K562 (cell line): ENCODE data around the gene RUNX3. TPM values are rescaled to one million over a fixed set of nuclear protein-coding genes. Genes with fewer than 3 reads are reported as not detected.

Source experiments
- ATAC-seq: fragments of 200-7000 bp; cut with Tn5 transposase; 3 replicates; pipeline ENCODE4 v1.9.1; 2020; ENCODE audit warnings: moderate library complexity
- BruUV-seq: library from RNA; stranded (reverse); fragments of 400-500 nt; replicated peaks from 2 replicates; lab custom pipeline; 2021; lab: Mats Ljungman, UMichigan
- CTCF ChIA-PET: fragments of 300-600 bp; formaldehyde crosslinking; extraction: SDS; loops from one replicate; lab custom pipeline; 2021; ENCODE audit warnings: low intra/inter-chr PET ratio; lab: Yijun Ruan, JAX
- POLR2A ChIA-PET: fragments of 300-600, 350-650 bp; sonication (Branson Sonifier 250); formaldehyde crosslinking; extraction: SDS; loops from one replicate; lab custom pipeline; 2021; ENCODE audit warnings: antibody characterized with exemption, inconsistent platforms; lab: Yijun Ruan, JAX
- DNase-seq, 4 experiments: peaks; one replicate each; pipeline versions ENCODE4 v3.0.0 to v3.0.0-alpha.2; 2011 to 2018; ENCODE audit warnings: low spot score in 3 of 4, mixed read lengths in 3 of 4; ENCODE audit errors: extremely low read depth in 1 of 4
- FAIRE-seq: peaks from 2 replicates; lab custom pipeline; 2011; peaks lifted over from hg19 to GRCh38; lab: Jason Lieb, UNC
- H2AFZ ChIP-seq: 2 replicates; pipeline ENCODE4 v1.6.0; 2011; ENCODE audit warnings: low read depth, low read length, control low read depth, inconsistent platforms
- H3K27ac ChIP-seq: fragments of 200-600 bp; 3 replicates; pipeline ENCODE4 v1.8.0; 2011; ENCODE audit warnings: low read depth, mild to moderate bottlenecking, control low read depth, inconsistent platforms, low read length, moderate library complexity, mixed read lengths; ENCODE audit errors: extremely low read depth
- H3K27me3 ChIP-seq, 2 experiments: fragments of 300-600 bp in 1 of 2; 2 replicates in 1 of 2; 3 replicates in 1 of 2; pipeline versions ENCODE4 v1.6.0 to v1.8.0; 2011; ENCODE audit warnings: inconsistent platforms in 2 of 2, low read length in 2 of 2, mild to moderate bottlenecking in 1 of 2, mixed read lengths in 1 of 2, moderate library complexity in 1 of 2; ENCODE audit not compliant: control insufficient read depth in 2 of 2, insufficient read depth in 2 of 2
- H3K36me3 ChIP-seq: fragments of 300-600 bp; 3 replicates; pipeline ENCODE4 v1.8.0; 2011; ENCODE audit warnings: mild to moderate bottlenecking, low read length, inconsistent platforms; ENCODE audit not compliant: control insufficient read depth, insufficient read depth
- H3K4me1 ChIP-seq, 2 experiments: fragments of 200-600 bp in 1 of 2; replicated peaks in 1 of 2; 2 replicates in 1 of 2; 3 replicates in 1 of 2; pipeline versions ENCODE4 v1.5.1 to v1.8.0; 2011; ENCODE audit warnings: inconsistent platforms in 2 of 2, low read length in 2 of 2, mild to moderate bottlenecking in 1 of 2, mixed read lengths in 1 of 2, moderate library complexity in 1 of 2; ENCODE audit not compliant: control insufficient read depth in 2 of 2, insufficient read depth in 2 of 2
- H3K4me2 ChIP-seq: 2 replicates; pipeline ENCODE4 v1.6.1; 2011; ENCODE audit warnings: low read length, control low read depth, inconsistent platforms, mixed read lengths; ENCODE audit not compliant: insufficient read depth
- H3K4me3 ChIP-seq: fragments of 200-600 bp; sonication (generic), shearing (Covaris generic); 2 replicates; pipeline ENCODE4 v1.5.1; 2016; ENCODE audit warnings: control low read depth, inconsistent platforms
- H3K79me2 ChIP-seq: fragments of 200-600 bp; 3 replicates; pipeline ENCODE4 v1.8.0; 2011; ENCODE audit warnings: low read length, inconsistent platforms; ENCODE audit not compliant: control insufficient read depth, insufficient read depth
- H3K9ac ChIP-seq, 2 experiments: 2 replicates each; pipeline versions ENCODE4 v1.6.0 to v1.6.1; 2011; ENCODE audit warnings: low read depth in 2 of 2, low read length in 2 of 2, control low read depth in 1 of 2, inconsistent platforms in 1 of 2, mild to moderate bottlenecking in 1 of 2, mixed read lengths in 1 of 2; ENCODE audit not compliant: insufficient read depth in 1 of 2
- H3K9me1 ChIP-seq: one replicate; pipeline ENCODE4 v1.6.0; 2011; ENCODE audit warnings: inconsistent platforms, mild to moderate bottlenecking, low read length, moderate library complexity; ENCODE audit not compliant: control insufficient read depth, insufficient read depth
- H3K9me3 ChIP-seq: replicated peaks from 2 replicates; pipeline ENCODE4 v1.5.1; 2011; ENCODE audit warnings: low read depth, low read length, inconsistent platforms; ENCODE audit not compliant: control insufficient read depth, insufficient read depth
- H4K20me1 ChIP-seq: replicated peaks from 2 replicates; pipeline ENCODE4 v1.6.1; 2011; ENCODE audit warnings: low read length, inconsistent platforms, mixed read lengths; ENCODE audit not compliant: control insufficient read depth, insufficient read depth
- ETS1 ChIP-seq: conservative IDR thresholded peaks from 2 replicates; pipeline ENCODE4 v1.6.1; 2011; ENCODE audit warnings: low read depth, mild to moderate bottlenecking, low read length; ENCODE audit not compliant: control insufficient read depth
- HSF4 ChIP-seq: fragments of 250-450 bp; sonication (Bioruptor Pico); IDR thresholded peaks from 2 replicates; pipeline ENCODE4 v2.1.2; 2022; ENCODE audit warnings: mild to moderate bottlenecking, moderate library complexity, borderline replicate concordance
- KDM5B ChIP-seq: fragments of 200-600 bp; sonication (generic); IDR thresholded peaks from 2 replicates; pipeline ENCODE4 v1.6.1; 2012; ENCODE audit warnings: low read depth, mild to moderate bottlenecking, moderate library complexity, low read length, control low read depth, inconsistent platforms; ENCODE audit not compliant: insufficient replicate concordance
- KHSRP ChIP-seq: fragments of 450-650 bp; IDR thresholded peaks from 2 replicates; pipeline ENCODE4 v1.6.1; 2017
- NFIC ChIP-seq: fragments of 450-650 bp; IDR thresholded peaks from 2 replicates; pipeline ENCODE4 v1.6.1; 2017; ENCODE audit warnings: mild to moderate bottlenecking, inconsistent platforms
- TSC22D4 ChIP-seq: fragments of 450-650 bp; IDR thresholded peaks from 2 replicates; pipeline ENCODE4 v1.6.1; 2016; ENCODE audit warnings: missing genetic modification characterization, missing biosample characterization, control low read depth
- ZNF57 ChIP-seq: fragments of 450-650 bp; formaldehyde crosslinking; IDR thresholded peaks from 2 replicates; pipeline ENCODE4 v1.4.0; 2020; ENCODE audit warnings: mild to moderate bottlenecking, moderate library complexity
- ZNF740 ChIP-seq, 3 experiments: fragments of 200-800 bp in 1 of 3; sonication (Bioruptor generic) in 1 of 3; sonication (generic) in 1 of 3; formaldehyde crosslinking in 1 of 3; IDR thresholded peaks; 2 replicates each; pipeline versions ENCODE4 v1.6.1 to v1.8.0; 2016 to 2022; ENCODE audit warnings: mild to moderate bottlenecking in 2 of 3, missing compliant biosample characterization in 2 of 3, missing genetic modification characterization in 2 of 3, missing genetic modification reagents in 1 of 3
- WGBS: fragments of 100-300 bp; shearing (Covaris generic); methylation state at CpG from one replicate; pipeline ENCODE4 v1.1.6; 2016; ENCODE audit warnings: low coverage, mixed read lengths; ENCODE audit not compliant: insufficient coverage; ENCODE audit errors: missing lambda C conversion rate; 5-methylcytosine and 5-hydroxymethylcytosine counted together
- in situ Hi-C: fragments of 300-500 bp; cut with MboI; formaldehyde crosslinking; loops from 4 replicates; pipeline ENCODE4 v1.15.0; 2018; ENCODE audit warnings: inconsistent platforms, mixed read lengths
- intact Hi-C: fragments of 100-400 bp; cut with micrococcal nuclease; formaldehyde crosslinking; loops from 2 replicates; pipeline ENCODE4 v1.14.2; 2022
- polyA plus RNA-seq, 8 experiments: library from polyadenylated mRNA; depleted of rRNA in 4 of 8; stranded (reverse) in 5 of 8; unstranded in 3 of 8; fragments of >200 nt; fragmentation: Nextera tagmentation in 2 of 8; fragmentation: Illumina TruSeq in 1 of 8; extraction: Ambion mirVana in 2 of 8; extraction: Trizol in 1 of 8; gene quantifications; 2 replicates each; pipeline versions ENCODE4 v1.2.1 to v1.2.3, GENCODE V29; 2011 to 2014; ENCODE audit warnings: inconsistent platforms in 1 of 8, missing spikeins in 1 of 8
- total RNA-seq, 7 experiments: library from RNA; depleted of rRNA in 6 of 7; stranded (reverse); fragments of >200 nt in 6 of 7; fragmentation: Illumina TruSeq in 2 of 7; extraction: Trizol in 2 of 7; gene quantifications; 2 replicates each; pipeline versions ENCODE4 v1.2.1 to v1.2.3, GENCODE V29; 2011 to 2021; ENCODE audit warnings: low replicate concordance in 1 of 7

The RUNX3 gene
- total and polyA plus RNA-seq, 9 of the 15 experiments (the other 6 are each of a cell fraction or from before 2014, with no cell fraction given) = 0.01 to 0.64 (median 0.09) TPM

- POLR2A ChIA-PET = interaction anchor here (0.6 to 1.2 kb wide), 4 partner anchors 29 to 407 kb away, joined by 3 read pairs; no protein-coding TSS in a partner anchor
- FAIRE-seq (no peak), ATAC-seq (peak; percentile 18)
- intact Hi-C loops = loop anchor here (2.0 kb wide), 1 partner anchor 49 kb away; no protein-coding TSS in a partner anchor
- no TSS peak for BruUV-seq
- Histone ChIP-seq H3K9ac (no peak overlapping the region), H2AFZ (no peak overlapping the region), H3K27ac (no peak overlapping the region), H3K27me3 (peaks cover 32 to 71% of the 10 kb centered on the region in 2 experiments; a peak in 4 of 5 replicates), H3K4me1 (peaks cover 0 to 8% of the 10 kb centered on the region in 2 experiments; a peak in 1 of 5 replicates), H3K4me3 (no peak overlapping the region), H4K20me1 (peaks cover 15% of the 10 kb centered on the region; the same call in 1 of the 2 replicates)
- CTCF ChIA-PET = interaction anchor here (0.7 to 1.4 kb wide), 2 partner anchors 48 to 50 kb away, joined by 5 to 12 read pairs; no protein-coding TSS in a partner anchor
- TF ChIP-seq TSC22D4 = no peak
- TF ChIP-seq KDM5B = no peak
- TF ChIP-seq NFIC = no peak
- TF ChIP-seq HSF4 (CRISPR knock-in tag) = no peak
- no peak for TF ChIP-seq ETS1
- no peak for TF ChIP-seq KHSRP
- TF ChIP-seq ZNF57 (CRISPR knock-in tag) = no peak
- no peak for TF ChIP-seq ZNF740 (CRISPR knock-in tag; IDR thresholded peaks at IDR 0.05)
- no peak for TF ChIP-seq ZNF740 (tag; IDR thresholded peaks at IDR 0.05)
- TF ChIP-seq, all 486 proteins: peak for 0
- Histone ChIP-seq H3K79me2 (no peaks in the 10 kb centered on the region), H3K9me1 (no peaks in the 10 kb centered on the region), H3K36me3 (no peaks in the 10 kb centered on the region), H3K9me3 (0 out of 2 replicates have a peak, but pooled peaks cover 3% of the 10 kb centered on the region), H3K4me2 (no peak overlapping the region)
- in situ Hi-C loops = no loop called here
- DNase-seq = no peak
- 2% methylated on average over 17 of the region's 17 CpGs for WGBS
Observed at GRCh38 chr1:24897263-24898151, 32.6 kb downstream of the RUNX3 start.
